IMR-90 (cell line): Measurements from ENCODE around the gene RPS23. TPM values are rescaled to one million over a fixed set of nuclear protein-coding genes. Genes with fewer than 3 reads are reported as not detected.

Experiments used
- ATAC-seq: fragments of 200-7000 bp; cut with Tn5 transposase; 2 replicates; pipeline ENCODE4 v1.9.1; 2020; ENCODE audit warnings: low read depth, mild to moderate bottlenecking, moderate library complexity
- BruUV-seq: library from RNA; stranded (reverse); fragments of 400-500 nt; replicated peaks from 2 replicates; lab custom pipeline; 2021; lab: Mats Ljungman, UMichigan
- CTCF ChIA-PET: fragments of 300-600 bp; formaldehyde crosslinking; extraction: SDS; loops from one replicate; lab custom pipeline; 2021; ENCODE audit warnings: antibody characterized with exemption; lab: Yijun Ruan, JAX
- POLR2A ChIA-PET: fragments of 300-600 bp; sonication (Branson Sonifier 250); formaldehyde crosslinking; loops from one replicate; lab custom pipeline; 2022; ENCODE audit warnings: antibody characterized with exemption; ENCODE audit not compliant: unreplicated experiment; lab: Charles Lee
- DNase-seq: peaks from one replicate; pipeline ENCODE4 v3.0.0; 2013
- H2AFZ ChIP-seq: replicated peaks from 2 replicates; pipeline ENCODE3; 2013; ENCODE audit warnings: low read length, mild to moderate bottlenecking; ENCODE audit not compliant: poor library complexity
- H2AK5ac ChIP-seq: 2 replicates; pipeline ENCODE4 v1.6.1; 2013; ENCODE audit warnings: low read depth, low read length, inconsistent platforms
- H2AK9ac ChIP-seq: replicated peaks from 2 replicates; pipeline ENCODE3; 2013; ENCODE audit warnings: mild to moderate bottlenecking, low read depth, low read length, moderate library complexity; ENCODE audit not compliant: poor library complexity
- H2BK120ac ChIP-seq: 2 replicates; pipeline ENCODE4 v1.6.1; 2013; ENCODE audit warnings: low read depth, low read length, inconsistent platforms
- H2BK15ac ChIP-seq: 3 replicates; pipeline ENCODE4 v1.6.1; 2013; ENCODE audit warnings: low read depth, low read length, inconsistent platforms
- H2BK20ac ChIP-seq: 2 replicates; pipeline ENCODE4 v1.6.1; 2013; ENCODE audit warnings: low read depth, mild to moderate bottlenecking, inconsistent platforms, low read length, moderate library complexity
- H2BK5ac ChIP-seq: 2 replicates; pipeline ENCODE4 v1.6.1; 2013; ENCODE audit warnings: mild to moderate bottlenecking, low read depth, low read length, inconsistent platforms; ENCODE audit not compliant: poor library complexity, severe bottlenecking
- H3K14ac ChIP-seq: replicated peaks from 2 replicates; pipeline ENCODE4 v1.6.1; 2013; ENCODE audit warnings: low read depth, low read length, inconsistent platforms
- H3K18ac ChIP-seq: 2 replicates; pipeline ENCODE4 v1.6.1; 2013; ENCODE audit warnings: low read depth, low read length, control low read depth
- H3K23ac ChIP-seq: 2 replicates; pipeline ENCODE4 v1.6.1; 2013; ENCODE audit warnings: low read depth, low read length, inconsistent platforms
- H3K27ac ChIP-seq: 2 replicates; pipeline ENCODE4 v1.5.1; 2013; ENCODE audit warnings: mild to moderate bottlenecking, control low read depth, low read length; ENCODE audit not compliant: insufficient read depth
- H3K27me3 ChIP-seq: 2 replicates; pipeline ENCODE4 v1.6.1; 2013; ENCODE audit warnings: low read length; ENCODE audit not compliant: control insufficient read depth, insufficient read depth
- H3K36me3 ChIP-seq: 2 replicates; pipeline ENCODE4 v1.6.1; 2013; ENCODE audit warnings: low read length, mixed read lengths; ENCODE audit not compliant: control insufficient read depth, insufficient read depth
- H3K4ac ChIP-seq: 2 replicates; pipeline ENCODE4 v1.6.1; 2013; ENCODE audit warnings: low read depth, low read length, inconsistent platforms
- H3K4me1 ChIP-seq: 2 replicates; pipeline ENCODE4 v1.6.1; 2013; ENCODE audit warnings: low read length, mixed read lengths; ENCODE audit not compliant: control insufficient read depth, insufficient read depth
- H3K4me2 ChIP-seq: 2 replicates; pipeline ENCODE4 v1.6.1; 2013; ENCODE audit warnings: low read depth, mild to moderate bottlenecking, control low read depth, low read length, moderate library complexity
- H3K4me3 ChIP-seq: 2 replicates; pipeline ENCODE4 v1.5.1; 2013; ENCODE audit warnings: low read depth, mild to moderate bottlenecking, control low read depth, low read length, moderate library complexity; ENCODE audit not compliant: insufficient read depth
- H3K56ac ChIP-seq: 2 replicates; pipeline ENCODE4 v1.6.1; 2013; ENCODE audit warnings: low read length, inconsistent platforms; ENCODE audit not compliant: insufficient read depth; ENCODE audit errors: extremely low read depth
- H3K79me1 ChIP-seq, 2 experiments: 2 replicates each; pipeline ENCODE4 v1.6.1; 2013; ENCODE audit warnings: low read length in 2 of 2, inconsistent platforms in 1 of 2, low read depth in 1 of 2
- H3K9ac ChIP-seq: 2 replicates; pipeline ENCODE4 v1.6.1; 2013; ENCODE audit warnings: low read depth, low read length, control low read depth
- H3K9me1 ChIP-seq: 2 replicates; pipeline ENCODE4 v1.6.1; 2013; ENCODE audit warnings: low read length, inconsistent platforms; ENCODE audit not compliant: insufficient read depth
- H3K9me3 ChIP-seq: 2 replicates; pipeline ENCODE4 v1.6.1; 2013; ENCODE audit warnings: low read length; ENCODE audit not compliant: control insufficient read depth, insufficient read depth
- H4K20me1 ChIP-seq: 2 replicates; pipeline ENCODE4 v1.6.1; 2013; ENCODE audit warnings: low read length, inconsistent platforms; ENCODE audit not compliant: insufficient read depth
- H4K5ac ChIP-seq: 2 replicates; pipeline ENCODE4 v1.6.1; 2013; ENCODE audit warnings: mild to moderate bottlenecking, low read depth, low read length, control low read depth
- H4K8ac ChIP-seq, 2 experiments: 2 replicates each; pipeline ENCODE4 v1.6.1; 2013; ENCODE audit warnings: low read depth in 2 of 2, low read length in 2 of 2, control low read depth in 1 of 2, inconsistent platforms in 1 of 2
- H4K91ac ChIP-seq: 2 replicates; pipeline ENCODE4 v1.6.1; 2013; ENCODE audit warnings: low read depth, low read length, inconsistent platforms; ENCODE audit not compliant: insufficient read depth
- BHLHE40 ChIP-seq: fragments of 150-350 bp; IDR thresholded peaks from 2 replicates; pipeline ENCODE4 v1.6.1; 2016; ENCODE audit warnings: mild to moderate bottlenecking, low read depth, low read length
- CEBPB ChIP-seq: IDR thresholded peaks from 2 replicates; pipeline ENCODE4 v1.6.1; 2012; ENCODE audit warnings: low read depth, low read length, improper control_type of control experiment
- CHD1 ChIP-seq: IDR thresholded peaks from 2 replicates; pipeline ENCODE4 v1.6.1; 2012; ENCODE audit warnings: low read depth, low read length, improper control_type of control experiment
- CTCF ChIP-seq: conservative IDR thresholded peaks from 2 replicates; pipeline ENCODE4 v1.5.1; 2012; ENCODE audit warnings: mild to moderate bottlenecking, low read depth, low read length, improper control_type of control experiment
- ELK1 ChIP-seq: fragments of 150-350 bp; IDR thresholded peaks from 2 replicates; pipeline ENCODE4 v1.6.1; 2016; ENCODE audit warnings: low read depth, mild to moderate bottlenecking, low read length, moderate library complexity, borderline replicate concordance
- FOS ChIP-seq: fragments of 150-350 bp; IDR thresholded peaks from 2 replicates; pipeline ENCODE4 v1.6.1; 2016; ENCODE audit warnings: low read depth, low read length
- MAFK ChIP-seq: IDR thresholded peaks from 2 replicates; pipeline ENCODE4 v1.6.1; 2012; ENCODE audit warnings: low read depth, low read length, improper control_type of control experiment
- MAZ ChIP-seq: IDR thresholded peaks from 2 replicates; pipeline ENCODE4 v1.6.1; 2012; ENCODE audit warnings: low read depth, mild to moderate bottlenecking, low read length, improper control_type of control experiment, moderate library complexity, borderline replicate concordance
- MXI1 ChIP-seq: IDR thresholded peaks from 2 replicates; pipeline ENCODE4 v1.6.1; 2012; ENCODE audit warnings: low read depth, mild to moderate bottlenecking, low read length, moderate library complexity, borderline replicate concordance
- NFE2L2 ChIP-seq: fragments of 150-350 bp; IDR thresholded peaks from 2 replicates; pipeline ENCODE4 v1.6.1; 2016; ENCODE audit warnings: low read depth, mild to moderate bottlenecking, low read length
- POLR2A ChIP-seq: IDR thresholded peaks from 2 replicates; pipeline ENCODE4 v1.6.1; 2012; ENCODE audit warnings: mild to moderate bottlenecking, low read depth, low read length
- RAD21 ChIP-seq: IDR thresholded peaks from 2 replicates; pipeline ENCODE4 v1.6.1; 2012; ENCODE audit warnings: low read length, improper control_type of control experiment
- RCOR1 ChIP-seq: IDR thresholded peaks from 2 replicates; pipeline ENCODE4 v1.6.1; 2012; ENCODE audit warnings: mild to moderate bottlenecking, low read length, improper control_type of control experiment; ENCODE audit not compliant: insufficient replicate concordance
- RFX5 ChIP-seq: IDR thresholded peaks from 2 replicates; pipeline ENCODE4 v1.8.0; 2012; ENCODE audit warnings: low read depth, mild to moderate bottlenecking, low read length, moderate library complexity
- SMC3 ChIP-seq: fragments of 150-350 bp; IDR thresholded peaks from 2 replicates; pipeline ENCODE4 v1.6.1; 2016; ENCODE audit warnings: low read depth, mild to moderate bottlenecking, antibody characterized with exemption, low read length, moderate library complexity
- USF2 ChIP-seq: fragments of 150-350 bp; IDR thresholded peaks from 2 replicates; pipeline ENCODE4 v1.6.1; 2017; ENCODE audit warnings: mild to moderate bottlenecking, antibody characterized with exemption, low read length, low read depth
- WGBS, 2 experiments: methylation state at CpG; one replicate each; pipeline versions ENCODE4 v1.1.5 to v1.1.7; 2013; ENCODE audit warnings: missing lambda C conversion rate in 2 of 2; ENCODE audit not compliant: insufficient read length in 1 of 2; ENCODE audit errors: extremely low coverage in 2 of 2; 5-methylcytosine and 5-hydroxymethylcytosine counted together
- dilution Hi-C: fragments of 300-500 bp; cut with HindIII; formaldehyde crosslinking; loops from one replicate; pipeline ENCODE4 v1.14.3; 2018; ENCODE audit warnings: low sequenced_read_pairs; ENCODE audit not compliant: unreplicated experiment
- in situ Hi-C: fragments of 300-500 bp; cut with MboI; formaldehyde crosslinking; loops from 3 replicates; pipeline ENCODE4 v1.14.3; 2019; ENCODE audit warnings: low sequenced_read_pairs, inconsistent platforms, mixed read lengths
- intact Hi-C: fragments of 100-400 bp; cut with micrococcal nuclease; formaldehyde crosslinking; loops from 2 replicates; pipeline ENCODE4 v1.10.0; 2022
- polyA plus RNA-seq, 3 experiments: library from polyadenylated mRNA; depleted of rRNA; stranded (reverse); fragments of >200 nt; gene quantifications; 2 replicates each; pipeline ENCODE4 v1.2.3, GENCODE V29; 2012; ENCODE audit warnings: low replicate concordance in 1 of 3
- total RNA-seq: library from RNA; depleted of rRNA; stranded (reverse); fragments of >200 nt; gene quantifications from 2 replicates; pipeline ENCODE4 v1.2.3, GENCODE V29; 2012

The RPS23 gene
- total and polyA plus RNA-seq, 2 of the 4 experiments (the other 2 are of a cell fraction), result 3,186 to 3,318 TPM

GRCh38 chr5:82297711-82298110 is 19.6 kb upstream of the RPS23 start:
- H3K79me1 ChIP-seq, result no peaks in the 10 kb centered on the region
- H3K56ac ChIP-seq, result no peak overlapping the region
- H4K8ac ChIP-seq, result no peak overlapping the region
- no peaks in the 10 kb centered on the region for H3K9me1 ChIP-seq
- WGBS, 2 experiments, result no CpG with 5 or more reads among the region's 3 CpGs
- H4K20me1 ChIP-seq, result no peaks in the 10 kb centered on the region
- no peak overlapping the region for H2BK20ac ChIP-seq
- no peak overlapping the region for H2BK15ac ChIP-seq
- no peak overlapping the region for H3K4ac ChIP-seq
- 0 out of 2 replicates have a peak, but pooled peaks cover 2% of the 10 kb centered on the region for H3K4me1 ChIP-seq
- H3K9me3 ChIP-seq, result no peaks in the 10 kb centered on the region
- BruUV-seq, result no TSS peak
- H3K27me3 ChIP-seq, result no peaks in the 10 kb centered on the region
- DNase-seq, result no peak
- in situ Hi-C loops, result no loop called here
- dilution Hi-C loops, result no loop called here
- ChIA-PET POLR2A (no interaction called here), CTCF (interaction anchor here (0.6 kb wide), 1 partner anchor 12 kb away, joined by 3 read pairs; no protein-coding TSS in a partner anchor)
- no peak overlapping the region for H3K9ac ChIP-seq
- H3K36me3 ChIP-seq, result no peaks in the 10 kb centered on the region
- no peak overlapping the region for H3K27ac ChIP-seq
- H4K91ac ChIP-seq, result no peak overlapping the region
- no peak overlapping the region for H2BK120ac ChIP-seq
- no peak overlapping the region for H2AFZ ChIP-seq
- H3K4me3 ChIP-seq, result no peak overlapping the region
- H2AK5ac ChIP-seq, result no peak overlapping the region
- no peak overlapping the region for H3K23ac ChIP-seq
- TF ChIP-seq SMC3 (no peak), RAD21 (no peak), BHLHE40 (no peak), POLR2A (no peak), CTCF (no peak), MXI1 (no peak), ELK1 (no peak), FOS (no peak), CHD1 (no peak), MAFK (no peak), USF2 (no peak), RCOR1 (no peak), CEBPB (no peak), MAZ (no peak), NFE2L2 (no peak), RFX5 (no peak)
- intact Hi-C loops, result no loop called here
- peak; percentile 42 for ATAC-seq
- H2AK9ac ChIP-seq, result no peak overlapping the region
- no peak overlapping the region for H2BK5ac ChIP-seq
- H4K5ac ChIP-seq, result no peak overlapping the region
- H3K14ac ChIP-seq, result no peak overlapping the region
- H3K4me2 ChIP-seq, result no peak overlapping the region
- H3K18ac ChIP-seq, result no peak overlapping the region
